H9 (cell line): ENCODE results near the gene BOD1L2. TPM values are rescaled to one million over a fixed set of nuclear protein-coding genes. Genes with fewer than 3 reads are reported as not detected.

Source experiments
- DNase-seq: peaks from one replicate; pipeline ENCODE4 v3.0.0-alpha.2; 2017
- H2AFZ ChIP-seq: one replicate; pipeline ENCODE4 v1.6.1; 2013; ENCODE audit warnings: mild to moderate bottlenecking, low read length, control low read depth, moderate library complexity
- H2AK5ac ChIP-seq: 2 replicates; pipeline ENCODE4 v1.6.1; 2013; ENCODE audit warnings: low read length, control low read depth, mixed read lengths; ENCODE audit not compliant: insufficient read length
- H2BK120ac ChIP-seq: one replicate; pipeline ENCODE4 v1.6.1; 2013; ENCODE audit warnings: low read depth, mild to moderate bottlenecking, low read length, control low read depth, inconsistent platforms; ENCODE audit not compliant: poor library complexity, severe bottlenecking
- H2BK12ac ChIP-seq: 2 replicates; pipeline ENCODE4 v1.6.1; 2013; ENCODE audit warnings: low read length, control low read depth, mixed read lengths, low read depth; ENCODE audit not compliant: insufficient read length
- H2BK15ac ChIP-seq: 2 replicates; pipeline ENCODE4 v1.6.1; 2013; ENCODE audit warnings: low read depth, low read length, control low read depth
- H2BK20ac ChIP-seq: one replicate; pipeline ENCODE4 v1.6.1; 2013; ENCODE audit warnings: low read depth, mild to moderate bottlenecking, low read length, control low read depth, inconsistent platforms; ENCODE audit not compliant: poor library complexity, severe bottlenecking
- H2BK5ac ChIP-seq: 2 replicates; pipeline ENCODE4 v1.6.1; 2013; ENCODE audit warnings: low read length, control low read depth, mixed read lengths; ENCODE audit not compliant: insufficient read length
- H3K14ac ChIP-seq: 2 replicates; pipeline ENCODE4 v1.6.1; 2013; ENCODE audit warnings: low read length, control low read depth; ENCODE audit not compliant: insufficient read depth
- H3K18ac ChIP-seq: 2 replicates; pipeline ENCODE4 v1.6.1; 2013; ENCODE audit warnings: low read depth, mild to moderate bottlenecking, mixed read lengths, low read length, control low read depth; ENCODE audit not compliant: insufficient read length
- H3K23ac ChIP-seq: 2 replicates; pipeline ENCODE4 v1.6.1; 2013; ENCODE audit warnings: low read length, control low read depth, mixed read lengths, low read depth; ENCODE audit not compliant: insufficient read length
- H3K23me2 ChIP-seq: 2 replicates; pipeline ENCODE4 v1.6.1; 2013; ENCODE audit warnings: low read depth, mild to moderate bottlenecking, mixed read lengths, low read length, control low read depth; ENCODE audit not compliant: insufficient read length, poor library complexity, severe bottlenecking
- H3K27ac ChIP-seq: 2 replicates; pipeline ENCODE4 v1.5.1; 2013; ENCODE audit warnings: low read length, control low read depth, mixed read lengths, low read depth; ENCODE audit not compliant: insufficient read length
- H3K27me3 ChIP-seq: 2 replicates; pipeline ENCODE4 v1.6.1; 2013; ENCODE audit warnings: low read length, control low read depth, inconsistent platforms; ENCODE audit not compliant: insufficient read depth
- H3K4ac ChIP-seq: 2 replicates; pipeline ENCODE4 v1.6.1; 2013; ENCODE audit warnings: low read depth, mild to moderate bottlenecking, control low read depth, inconsistent platforms, low read length, moderate library complexity
- H3K4me1 ChIP-seq: 2 replicates; pipeline ENCODE4 v1.6.1; 2013; ENCODE audit warnings: low read length, control low read depth, inconsistent platforms; ENCODE audit not compliant: insufficient read depth
- H3K4me2 ChIP-seq: 2 replicates; pipeline ENCODE4 v1.6.1; 2013; ENCODE audit warnings: low read length, control low read depth, mixed read lengths; ENCODE audit not compliant: insufficient read length, insufficient read depth
- H3K56ac ChIP-seq: 2 replicates; pipeline ENCODE4 v1.6.1; 2013; ENCODE audit warnings: low read depth, mild to moderate bottlenecking, mixed read lengths, low read length, control low read depth; ENCODE audit not compliant: insufficient read length
- H3K79me1 ChIP-seq: 2 replicates; pipeline ENCODE4 v1.6.1; 2013; ENCODE audit warnings: low read depth, mild to moderate bottlenecking, moderate library complexity, low read length, control low read depth, inconsistent platforms; ENCODE audit not compliant: insufficient read depth, poor library complexity, severe bottlenecking
- H3K79me2 ChIP-seq: 2 replicates; pipeline ENCODE4 v1.6.1; 2013; ENCODE audit warnings: low read length, control low read depth, inconsistent platforms; ENCODE audit not compliant: insufficient read depth
- H3K9ac ChIP-seq: 2 replicates; pipeline ENCODE4 v1.6.1; 2013; ENCODE audit warnings: low read length, control low read depth, mixed read lengths; ENCODE audit not compliant: insufficient read length; ENCODE audit errors: extremely low read depth
- H3K9me3 ChIP-seq: one replicate; pipeline ENCODE4 v1.6.1; 2013; ENCODE audit warnings: low read depth, low read length, inconsistent platforms; ENCODE audit not compliant: control insufficient read depth
- H3T11ph ChIP-seq: one replicate; pipeline ENCODE4 v1.6.1; 2013; ENCODE audit warnings: mild to moderate bottlenecking, low read length, control low read depth, inconsistent platforms
- H4K20me1 ChIP-seq: one replicate; pipeline ENCODE4 v1.6.1; 2013; ENCODE audit not compliant: control insufficient read depth, insufficient read length, insufficient read depth
- H4K5ac ChIP-seq: 2 replicates; pipeline ENCODE4 v1.6.1; 2013; ENCODE audit warnings: low read depth, mild to moderate bottlenecking, mixed read lengths, low read length, control low read depth; ENCODE audit not compliant: insufficient read length
- H4K8ac ChIP-seq: replicated peaks from 2 replicates; pipeline ENCODE4 v1.6.1; 2013; ENCODE audit warnings: low read length, control low read depth, mixed read lengths, low read depth; ENCODE audit not compliant: insufficient read length
- H4K91ac ChIP-seq: 2 replicates; pipeline ENCODE4 v1.6.1; 2013; ENCODE audit warnings: low read depth, mild to moderate bottlenecking, moderate library complexity, mixed read lengths, low read length, control low read depth; ENCODE audit not compliant: insufficient read length
- H3K27ac Mint-ChIP-seq, 3 experiments: 2 replicates in 2 of 3; 3 replicates in 1 of 3; pipeline ENCODE4 v1.8.0; 2020 to 2021; ENCODE audit warnings: mixed read lengths in 3 of 3, mild to moderate bottlenecking in 1 of 3, moderate library complexity in 1 of 3
- H3K27me3 Mint-ChIP-seq: 2 replicates; pipeline ENCODE4 v1.8.0; 2021; ENCODE audit warnings: low read depth, mild to moderate bottlenecking, moderate library complexity, mixed read lengths
- H3K36me3 Mint-ChIP-seq, 3 experiments: 2 replicates in 2 of 3; 3 replicates in 1 of 3; pipeline ENCODE4 v1.8.0; 2020 to 2021; ENCODE audit warnings: low read depth in 3 of 3, mixed read lengths in 3 of 3; ENCODE audit not compliant: insufficient read depth in 1 of 3
- H3K4me1 Mint-ChIP-seq, 2 experiments: 2 replicates each; pipeline ENCODE4 v1.8.0; 2020; ENCODE audit warnings: mixed read lengths in 2 of 2
- H3K4me3 Mint-ChIP-seq, 2 experiments: 2 replicates in 1 of 2; 3 replicates in 1 of 2; pipeline ENCODE4 v1.8.0; 2020 to 2021; ENCODE audit warnings: mild to moderate bottlenecking in 2 of 2, mixed read lengths in 2 of 2, moderate library complexity in 1 of 2
- H3K9me3 Mint-ChIP-seq, 2 experiments: 2 replicates in 1 of 2; 3 replicates in 1 of 2; pipeline ENCODE4 v1.8.0; 2020; ENCODE audit warnings: mild to moderate bottlenecking in 2 of 2, mixed read lengths in 2 of 2, moderate library complexity in 1 of 2
- WGBS: extraction: QIAGEN DNeasy Blood & Tissue Kit; methylation state at CpG from one replicate; pipeline ENCODE4 v1.1.7; 2013; ENCODE audit warnings: missing lambda C conversion rate, low lambda C conversion rate, mixed read lengths; ENCODE audit not compliant: insufficient read length; ENCODE audit errors: extremely low coverage; 5-methylcytosine and 5-hydroxymethylcytosine counted together
- total RNA-seq: library from RNA; stranded (reverse); gene quantifications from 2 replicates; pipeline ENCODE4 v1.2.1, GENCODE V29; 2021
- TF ChIP-seq, protein P1 (sequence below): fragments of 200-600 bp; sonication (generic); conservative IDR thresholded peaks from 3 replicates; pipeline ENCODE4 v1.8.0; 2021; ENCODE audit warnings: antibody characterized with exemption, mild to moderate bottlenecking

BOD1L2 gene
- total RNA-seq, 1 experiment from 2014 or later, result not detected

DNA sequence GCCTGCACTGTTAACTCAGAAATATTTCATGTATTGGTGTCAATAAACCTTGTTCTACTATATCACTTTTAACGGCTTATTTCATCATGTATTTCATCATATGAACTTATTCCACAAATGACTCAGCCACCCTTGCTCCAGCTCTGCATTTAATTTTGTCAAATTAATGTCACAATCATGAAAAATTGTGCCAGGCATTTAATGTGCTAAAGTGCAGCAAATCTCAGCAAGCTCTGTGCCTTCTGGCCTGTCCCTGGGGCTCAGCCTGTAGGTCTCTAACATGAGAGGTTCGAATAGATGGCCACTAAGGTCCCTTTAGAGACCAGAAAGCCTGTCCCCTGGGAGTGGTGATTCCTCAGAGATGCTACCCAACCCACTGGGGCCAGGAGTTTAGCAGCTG, 28.6 kb downstream of the BOD1L2 start:
- Histone ChIP-seq H2BK5ac (no peak overlapping the region), H4K20me1 (no peaks in the 10 kb centered on the region), H3K23ac (no peak overlapping the region), H3K79me1 (no peaks in the 10 kb centered on the region), H3K79me2 (no peaks in the 10 kb centered on the region), H3K27me3 (no peaks in the 10 kb centered on the region), H3K18ac (no peak overlapping the region), H3K23me2 (no peaks in the 10 kb centered on the region), H2BK20ac (no peak overlapping the region), H3K27ac (no peak overlapping the region), H3T11ph (no peak overlapping the region), H2AK5ac (no peak overlapping the region), H2BK15ac (no peak overlapping the region), H3K14ac (no peak overlapping the region), H4K5ac (no peak overlapping the region), H4K91ac (no peak overlapping the region), H2BK12ac (no peak overlapping the region), H3K9me3 (no peaks in the 10 kb centered on the region), H3K9ac (no peak overlapping the region), H2BK120ac (no peak overlapping the region), H2AFZ (no peak overlapping the region), H3K4me2 (no peak overlapping the region), H4K8ac (no peak overlapping the region), H3K4ac (no peak overlapping the region), H3K56ac (no peak overlapping the region), H3K4me1 (no peaks in the 10 kb centered on the region)
- Mint-ChIP-seq H3K36me3 (no peaks in the 10 kb centered on the region; a peak in 2 of 7 replicates), H3K9me3 (no peaks in the 10 kb centered on the region; a peak in 2 of 5 replicates), H3K4me1 (no peaks in the 10 kb centered on the region), H3K27ac (no peak overlapping the region), H3K27me3 (peaks cover 4% of the 10 kb centered on the region), H3K4me3 (no peak overlapping the region)
- TF ChIP-seq, protein P1, sequence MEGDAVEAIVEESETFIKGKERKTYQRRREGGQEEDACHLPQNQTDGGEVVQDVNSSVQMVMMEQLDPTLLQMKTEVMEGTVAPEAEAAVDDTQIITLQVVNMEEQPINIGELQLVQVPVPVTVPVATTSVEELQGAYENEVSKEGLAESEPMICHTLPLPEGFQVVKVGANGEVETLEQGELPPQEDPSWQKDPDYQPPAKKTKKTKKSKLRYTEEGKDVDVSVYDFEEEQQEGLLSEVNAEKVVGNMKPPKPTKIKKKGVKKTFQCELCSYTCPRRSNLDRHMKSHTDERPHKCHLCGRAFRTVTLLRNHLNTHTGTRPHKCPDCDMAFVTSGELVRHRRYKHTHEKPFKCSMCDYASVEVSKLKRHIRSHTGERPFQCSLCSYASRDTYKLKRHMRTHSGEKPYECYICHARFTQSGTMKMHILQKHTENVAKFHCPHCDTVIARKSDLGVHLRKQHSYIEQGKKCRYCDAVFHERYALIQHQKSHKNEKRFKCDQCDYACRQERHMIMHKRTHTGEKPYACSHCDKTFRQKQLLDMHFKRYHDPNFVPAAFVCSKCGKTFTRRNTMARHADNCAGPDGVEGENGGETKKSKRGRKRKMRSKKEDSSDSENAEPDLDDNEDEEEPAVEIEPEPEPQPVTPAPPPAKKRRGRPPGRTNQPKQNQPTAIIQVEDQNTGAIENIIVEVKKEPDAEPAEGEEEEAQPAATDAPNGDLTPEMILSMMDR, result no peak
- DNase-seq, result no peak
- whole genome bisulfite sequencing, result no CpG with 5 or more reads among the region's 2 CpGs
